Caco-2 (cell line): ENCODE results near the gene DTYMK. TPM values are rescaled to one million over a fixed set of nuclear protein-coding genes. Genes with fewer than 3 reads are reported as not detected.
A peak's percentile ranks its signal among the peaks of the same experiment; 100 is the strongest.

Source experiments
- BruUV-seq: library from RNA; stranded (reverse); fragments of 400-500 nt; replicated peaks from 2 replicates; lab custom pipeline; 2021; lab: Mats Ljungman, UMichigan
- CTCF ChIA-PET: fragments of 300-600 bp; sonication (Branson Sonifier 250); formaldehyde crosslinking; loops from one replicate; lab custom pipeline; 2022; ENCODE audit warnings: antibody characterized with exemption; lab: Charles Lee
- POLR2A ChIA-PET: fragments of 300-600 bp; sonication (Branson Sonifier 250); formaldehyde crosslinking; loops from one replicate; lab custom pipeline; 2022; ENCODE audit warnings: antibody characterized with exemption; lab: Charles Lee
- DNase-seq, 2 experiments: peaks; one replicate each; pipeline versions ENCODE4 v3.0.0 to v3.0.0-alpha.2; 2020 to 2022
- H3K27me3 ChIP-seq: replicated peaks from 2 replicates; pipeline ENCODE4 v1.6.0; 2011; ENCODE audit warnings: low read length; ENCODE audit not compliant: control insufficient read depth, insufficient read depth
- H3K36me3 ChIP-seq: 2 replicates; pipeline ENCODE4 v1.5.1; 2011; ENCODE audit warnings: low read length; ENCODE audit not compliant: control insufficient read depth, insufficient read depth
- H3K4me1 ChIP-seq: fragments of 250-450 bp; sonication (Bioruptor Pico); 2 replicates; pipeline ENCODE4 v1.5.1; 2020; ENCODE audit warnings: mild to moderate bottlenecking
- H3K4me3 ChIP-seq: 2 replicates; pipeline ENCODE4 v1.5.1; 2011; ENCODE audit warnings: low read depth, mild to moderate bottlenecking, control low read depth, low read length
- H3K9me3 ChIP-seq: fragments of 250-450 bp; sonication (Bioruptor Pico); 2 replicates; pipeline ENCODE4 v1.5.1; 2020; ENCODE audit warnings: mild to moderate bottlenecking, moderate library complexity
- H3K27ac Mint-ChIP-seq: one replicate; pipeline ENCODE4 v1.8.0; 2022; ENCODE audit warnings: mixed read lengths; ENCODE audit not compliant: unreplicated experiment
- H3K27me3 Mint-ChIP-seq: one replicate; pipeline ENCODE4 v1.8.0; 2022; ENCODE audit warnings: mixed read lengths; ENCODE audit not compliant: insufficient read depth, unreplicated experiment
- H3K36me3 Mint-ChIP-seq: one replicate; pipeline ENCODE4 v1.8.0; 2022; ENCODE audit warnings: mild to moderate bottlenecking, mixed read lengths; ENCODE audit not compliant: insufficient read depth, unreplicated experiment
- H3K4me1 Mint-ChIP-seq: one replicate; pipeline ENCODE4 v1.8.0; 2022; ENCODE audit warnings: low read depth, mixed read lengths; ENCODE audit not compliant: unreplicated experiment
- H3K4me3 Mint-ChIP-seq: one replicate; pipeline ENCODE4 v1.8.0; 2022; ENCODE audit warnings: mild to moderate bottlenecking, moderate library complexity, mixed read lengths; ENCODE audit not compliant: unreplicated experiment
- H3K9me3 Mint-ChIP-seq: one replicate; pipeline ENCODE4 v1.8.0; 2022; ENCODE audit warnings: mixed read lengths; ENCODE audit not compliant: unreplicated experiment
- CTCF ChIP-seq, 2 experiments: fragments of 200-600 bp in 1 of 2; IDR thresholded peaks; 1 replicate in 1 of 2; 2 replicates in 1 of 2; pipeline versions ENCODE4 v1.5.1 to v1.8.0; 2011 to 2022; ENCODE audit warnings: antibody characterized with exemption in 1 of 2, control low read depth in 1 of 2, inconsistent platforms in 1 of 2, low read depth in 1 of 2, low read length in 1 of 2, mild to moderate bottlenecking in 1 of 2, moderate library complexity in 1 of 2; ENCODE audit not compliant: insufficient read depth in 1 of 2, severe bottlenecking in 1 of 2, unreplicated experiment in 1 of 2
- intact Hi-C: fragments of 100-400 bp; cut with micrococcal nuclease; formaldehyde crosslinking; loops from one replicate; pipeline ENCODE4 v1.10.0; 2022; ENCODE audit not compliant: unreplicated experiment
- total RNA-seq: library from RNA; stranded (reverse); gene quantifications from 2 replicates; pipeline ENCODE4 v1.2.3, GENCODE V29; 2022

DTYMK gene
- total RNA-seq, 1 experiment from 2014 or later: 68.4 TPM

GRCh38 chr2:241636182-241637017, 50.2 kb downstream of the DTYMK start:
- H3K4me1 ChIP-seq: no peaks in the 10 kb centered on the region
- Mint-ChIP-seq H3K27ac (no peak overlapping the region), H3K4me3 (peak overlapping the region; percentile 85), H3K27me3 (no peaks in the 10 kb centered on the region), H3K36me3 (peaks cover 35% of the 10 kb centered on the region), H3K9me3 (no peaks in the 10 kb centered on the region), H3K4me1 (peaks cover 9% of the 10 kb centered on the region)
- H3K4me3 ChIP-seq: peak overlapping the region; percentile 67
- no TSS peak for BruUV-seq
- TF ChIP-seq CTCF (IDR thresholded peaks at IDR 0.05; ENCODE audit: insufficient read depth in 1 of 2, low read depth in 1 of 2, low read length in 1 of 2, severe bottlenecking in 1 of 2, unreplicated experiment in 1 of 2): no peak
- intact Hi-C loops: no loop called here
- ChIA-PET CTCF (no interaction called here), POLR2A (no interaction called here)
- no peaks in the 10 kb centered on the region for H3K27me3 ChIP-seq
- no peaks in the 10 kb centered on the region; the same call in 1 of the 2 replicates for H3K9me3 ChIP-seq
- H3K36me3 ChIP-seq: peaks cover 5% of the 10 kb centered on the region
- DNase-seq: peak in 1 of 2 experiments; percentile 47

DNA sequence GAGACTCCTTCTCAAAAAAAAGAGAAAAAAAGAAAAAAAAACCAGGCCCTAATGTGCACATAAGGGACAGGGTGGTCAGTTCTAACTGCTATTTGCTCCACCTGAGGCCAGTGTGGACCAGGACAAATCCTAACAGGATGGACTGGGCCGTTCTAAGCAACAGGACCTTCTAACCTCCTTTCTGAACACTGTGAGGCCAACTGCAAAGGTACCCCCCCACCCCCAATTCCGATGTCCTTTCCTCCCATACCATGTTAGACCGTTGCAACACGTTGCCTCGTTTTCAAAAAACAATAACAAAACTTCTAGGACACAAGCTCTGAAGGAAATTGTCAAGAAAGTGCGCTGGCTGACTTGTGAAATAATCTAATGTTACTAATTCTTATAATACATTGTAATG, 50.9 kb downstream of the DTYMK start:
- H3K36me3 Mint-ChIP-seq: peaks cover 28% of the 10 kb centered on the region
- Histone ChIP-seq H3K4me3 (peak overlapping the region; percentile 67), H3K4me1 (no peaks in the 10 kb centered on the region), H3K27me3 (no peaks in the 10 kb centered on the region), H3K9me3 (no peaks in the 10 kb centered on the region; the same call in 1 of the 2 replicates), H3K36me3 (peaks cover 5% of the 10 kb centered on the region)
- peak overlapping the region; percentile 85 for H3K4me3 Mint-ChIP-seq
- intact Hi-C loops: no loop called here
- H3K27me3 Mint-ChIP-seq: no peaks in the 10 kb centered on the region
- no peak for DNase-seq
- ChIA-PET POLR2A (no interaction called here), CTCF (no interaction called here)
- TF ChIP-seq CTCF (IDR thresholded peaks at IDR 0.05; ENCODE audit: insufficient read depth in 1 of 2, low read depth in 1 of 2, low read length in 1 of 2, severe bottlenecking in 1 of 2, unreplicated experiment in 1 of 2): no peak
- peaks cover 4% of the 10 kb centered on the region for H3K4me1 Mint-ChIP-seq
- H3K27ac Mint-ChIP-seq: no peak overlapping the region
- TSS peak; percentile 37 for BruUV-seq
- no peaks in the 10 kb centered on the region for H3K9me3 Mint-ChIP-seq

GRCh38 chr2:241633561-241633960, 53.1 kb downstream of the DTYMK start:
- no peaks in the 10 kb centered on the region for H3K27me3 Mint-ChIP-seq
- peaks cover 1% of the 10 kb centered on the region; the same call in 1 of the 2 replicates for H3K36me3 ChIP-seq
- ChIA-PET CTCF (no interaction called here), POLR2A (no interaction called here)
- H3K4me1 Mint-ChIP-seq: no peaks in the 10 kb centered on the region
- no peak overlapping the region for H3K4me3 Mint-ChIP-seq
- H3K9me3 ChIP-seq: no peaks in the 10 kb centered on the region
- no peak overlapping the region for H3K27ac Mint-ChIP-seq
- intact Hi-C loops: no loop called here
- H3K4me1 ChIP-seq: no peaks in the 10 kb centered on the region
- peaks cover 14% of the 10 kb centered on the region for H3K36me3 Mint-ChIP-seq
- H3K4me3 ChIP-seq: no peak overlapping the region
- H3K9me3 Mint-ChIP-seq: no peaks in the 10 kb centered on the region
- H3K27me3 ChIP-seq: no peaks in the 10 kb centered on the region
- TF ChIP-seq CTCF (IDR thresholded peaks at IDR 0.05; ENCODE audit: insufficient read depth in 1 of 2, low read depth in 1 of 2, low read length in 1 of 2, severe bottlenecking in 1 of 2, unreplicated experiment in 1 of 2): no peak
- DNase-seq: no peak
- no TSS peak for BruUV-seq
